Epidermal melanocyte (primary cell): ENCODE measurements around the gene CDON.

Experiments
- DNase-seq: peaks from one replicate; pipeline ENCODE4 v3.0.0; 2011; ENCODE audit warnings: low spot score; ENCODE audit not compliant: insufficient read length

The CDON gene, protein sequence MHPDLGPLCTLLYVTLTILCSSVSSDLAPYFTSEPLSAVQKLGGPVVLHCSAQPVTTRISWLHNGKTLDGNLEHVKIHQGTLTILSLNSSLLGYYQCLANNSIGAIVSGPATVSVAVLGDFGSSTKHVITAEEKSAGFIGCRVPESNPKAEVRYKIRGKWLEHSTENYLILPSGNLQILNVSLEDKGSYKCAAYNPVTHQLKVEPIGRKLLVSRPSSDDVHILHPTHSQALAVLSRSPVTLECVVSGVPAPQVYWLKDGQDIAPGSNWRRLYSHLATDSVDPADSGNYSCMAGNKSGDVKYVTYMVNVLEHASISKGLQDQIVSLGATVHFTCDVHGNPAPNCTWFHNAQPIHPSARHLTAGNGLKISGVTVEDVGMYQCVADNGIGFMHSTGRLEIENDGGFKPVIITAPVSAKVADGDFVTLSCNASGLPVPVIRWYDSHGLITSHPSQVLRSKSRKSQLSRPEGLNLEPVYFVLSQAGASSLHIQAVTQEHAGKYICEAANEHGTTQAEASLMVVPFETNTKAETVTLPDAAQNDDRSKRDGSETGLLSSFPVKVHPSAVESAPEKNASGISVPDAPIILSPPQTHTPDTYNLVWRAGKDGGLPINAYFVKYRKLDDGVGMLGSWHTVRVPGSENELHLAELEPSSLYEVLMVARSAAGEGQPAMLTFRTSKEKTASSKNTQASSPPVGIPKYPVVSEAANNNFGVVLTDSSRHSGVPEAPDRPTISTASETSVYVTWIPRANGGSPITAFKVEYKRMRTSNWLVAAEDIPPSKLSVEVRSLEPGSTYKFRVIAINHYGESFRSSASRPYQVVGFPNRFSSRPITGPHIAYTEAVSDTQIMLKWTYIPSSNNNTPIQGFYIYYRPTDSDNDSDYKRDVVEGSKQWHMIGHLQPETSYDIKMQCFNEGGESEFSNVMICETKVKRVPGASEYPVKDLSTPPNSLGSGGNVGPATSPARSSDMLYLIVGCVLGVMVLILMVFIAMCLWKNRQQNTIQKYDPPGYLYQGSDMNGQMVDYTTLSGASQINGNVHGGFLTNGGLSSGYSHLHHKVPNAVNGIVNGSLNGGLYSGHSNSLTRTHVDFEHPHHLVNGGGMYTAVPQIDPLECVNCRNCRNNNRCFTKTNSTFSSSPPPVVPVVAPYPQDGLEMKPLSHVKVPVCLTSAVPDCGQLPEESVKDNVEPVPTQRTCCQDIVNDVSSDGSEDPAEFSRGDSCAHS (N-terminal part only)

GRCh38 chr11:126062679-126063506 lies at the start of gene CDON:
TSS of gene CDON (minus strand) at chr11:126062866. CDS start at chr11:126023476, 39,390 bp downstream.
- DNase-seq: peak; percentile 96

GRCh38 chr11:126111458-126112116 lies 48.9 kb upstream of the CDON start:
- DNase-seq: no peak

DNA sequence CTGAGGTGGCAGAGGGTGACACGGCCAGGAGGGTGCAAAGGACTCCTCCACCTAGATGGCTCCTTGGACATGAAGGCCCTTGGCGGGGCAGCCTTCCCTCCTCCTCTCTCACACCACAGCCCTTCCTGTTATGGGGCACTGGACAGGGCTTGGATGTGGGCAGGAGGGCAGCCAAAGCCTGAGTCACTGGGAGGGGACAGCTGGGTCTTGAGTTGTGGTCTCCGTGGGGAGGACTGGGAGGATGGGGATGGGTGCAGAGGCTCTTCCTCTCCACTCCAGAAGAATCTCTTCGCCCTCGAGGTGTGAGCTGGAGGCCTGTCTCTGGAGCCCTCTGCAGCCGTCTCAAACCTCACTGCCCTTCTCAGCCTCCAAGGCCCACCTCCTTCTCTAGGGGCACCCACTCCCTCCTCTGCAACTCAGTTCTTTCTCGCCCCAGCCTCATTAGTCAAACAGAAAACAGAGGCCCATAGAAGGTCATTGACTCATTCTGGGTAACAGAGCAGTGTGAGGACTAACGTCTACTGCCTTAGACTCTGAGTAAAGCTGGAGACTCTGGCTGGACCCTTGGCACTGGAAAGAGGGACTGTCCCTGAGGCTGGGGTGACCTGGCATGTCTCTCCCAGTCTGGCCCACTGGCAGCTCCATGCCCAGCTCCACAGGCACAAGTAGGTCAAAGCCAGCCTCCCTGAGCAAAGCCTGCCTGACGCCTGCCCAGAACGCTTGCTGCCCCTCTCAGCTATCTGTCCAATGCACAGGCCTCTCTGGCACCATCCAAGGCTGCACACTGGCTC lies 47.5 kb upstream of the CDON start:
- no peak for DNase-seq

DNA sequence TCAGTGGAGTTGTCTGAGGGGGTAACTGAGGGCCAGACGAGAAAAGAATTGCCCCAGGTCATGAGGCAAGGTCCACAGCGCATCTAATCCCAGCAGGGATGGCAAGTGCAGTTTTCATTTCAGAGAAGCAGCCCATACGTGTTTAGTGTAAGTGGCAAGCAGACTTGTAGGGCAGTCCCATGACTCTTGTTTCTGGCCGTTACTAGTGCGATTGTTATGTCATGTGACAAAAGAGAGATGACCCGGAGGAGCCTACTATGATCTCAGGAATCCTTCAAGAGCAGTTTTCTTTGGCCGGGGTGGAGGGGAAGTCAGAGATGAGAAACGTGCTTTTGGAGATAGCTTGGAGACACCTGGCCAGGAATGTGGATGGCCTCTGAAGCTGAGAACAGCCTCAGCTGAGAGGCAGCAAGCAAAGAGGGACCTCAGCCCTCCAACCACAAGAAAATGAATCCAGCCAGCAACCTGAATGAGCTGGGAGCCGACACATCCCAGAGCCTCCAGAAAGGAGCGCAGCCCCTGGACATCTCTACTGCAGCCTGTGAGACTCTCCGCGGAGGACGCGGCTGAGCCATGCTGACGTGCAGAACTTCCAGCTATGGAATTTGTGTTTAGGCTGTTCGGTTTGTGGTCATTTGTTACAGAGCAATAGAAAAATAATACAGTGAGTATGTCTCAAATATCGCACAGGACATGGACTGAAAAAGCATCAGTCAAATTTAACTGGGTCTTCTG lies 44.1 kb upstream of the CDON start:
- DNase-seq: no peak

GRCh38 chr11:126105748-126106080 lies 43.0 kb upstream of the CDON start:
- DNase-seq: no peak

GRCh38 chr11:126105022-126105747 lies 42.5 kb upstream of the CDON start:
- DNase-seq: no peak

- no peak for DNase-seq
These were observed 41.8 kb upstream of the CDON start for GRCh38 chr11:126104420-126104819.

DNA sequence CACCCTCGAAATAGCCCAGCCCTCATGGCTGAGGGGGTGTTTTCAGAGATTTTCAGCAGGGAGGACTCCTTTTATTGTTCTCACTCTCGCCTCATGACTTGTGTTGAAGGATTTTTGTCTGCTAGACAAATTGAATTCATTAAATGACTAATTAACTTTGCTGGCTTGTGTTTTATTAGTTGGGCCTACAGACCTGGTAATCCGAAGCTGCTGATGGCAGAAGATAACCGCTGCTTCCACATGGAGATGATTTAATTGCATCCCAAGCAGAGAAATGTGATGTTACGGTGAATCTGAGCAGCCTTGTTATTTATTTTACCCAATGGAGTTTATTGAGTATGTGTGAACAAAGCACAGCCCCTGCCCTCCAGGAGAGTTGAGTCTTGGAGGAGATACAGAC lies 40.5 kb upstream of the CDON start:
- DNase-seq: no peak

- no peak for DNase-seq
These were observed 39.8 kb upstream of the CDON start for GRCh38 chr11:126102436-126102981.

GRCh38 chr11:126101930-126102283 lies 39.2 kb upstream of the CDON start:
- no peak for DNase-seq

GRCh38 chr11:126101251-126101929 lies 38.7 kb upstream of the CDON start:
- no peak for DNase-seq

DNA sequence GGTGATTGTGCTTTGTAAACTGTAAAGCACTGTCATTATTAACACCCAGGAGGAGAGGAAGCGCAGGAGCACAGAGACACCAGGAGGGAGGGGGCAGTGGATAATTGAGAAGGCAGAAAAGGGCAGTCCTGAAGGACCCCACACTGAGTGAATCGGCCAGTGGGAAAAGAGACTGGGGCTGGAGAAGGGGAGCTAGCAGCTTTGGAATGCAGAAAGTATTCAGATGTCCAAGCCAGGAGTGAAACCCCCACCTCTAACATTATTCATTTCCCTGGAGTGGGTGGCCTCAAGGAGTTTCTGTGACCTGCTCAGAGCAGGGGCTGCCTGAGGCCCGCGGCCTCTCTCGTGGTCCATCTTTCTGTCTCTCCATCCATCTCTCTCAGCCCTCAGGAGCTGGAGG lies 38.0 kb upstream of the CDON start:
- no peak for DNase-seq

GRCh38 chr11:126098204-126098769 lies 35.6 kb upstream of the CDON start:
- no peak for DNase-seq

GRCh38 chr11:126095745-126096144 lies 33.1 kb upstream of the CDON start:
- no peak for DNase-seq

GRCh38 chr11:126090452-126090851 lies 27.8 kb upstream of the CDON start:
- DNase-seq: no peak

- DNase-seq: no peak
These were observed 26.3 kb upstream of the CDON start for GRCh38 chr11:126088999-126089398.

GRCh38 chr11:126086248-126086647 lies 23.6 kb upstream of the CDON start:
- no peak for DNase-seq
